Measurements from ENCODE around the gene ACAP3. TPM values are rescaled to one million over a fixed set of nuclear protein-coding genes. Genes with fewer than 3 reads are reported as not detected.

ACAP3 gene
- total RNA-seq, 2 experiments from 2014 or later = 17.5 to 24.3 TPM

DNA sequence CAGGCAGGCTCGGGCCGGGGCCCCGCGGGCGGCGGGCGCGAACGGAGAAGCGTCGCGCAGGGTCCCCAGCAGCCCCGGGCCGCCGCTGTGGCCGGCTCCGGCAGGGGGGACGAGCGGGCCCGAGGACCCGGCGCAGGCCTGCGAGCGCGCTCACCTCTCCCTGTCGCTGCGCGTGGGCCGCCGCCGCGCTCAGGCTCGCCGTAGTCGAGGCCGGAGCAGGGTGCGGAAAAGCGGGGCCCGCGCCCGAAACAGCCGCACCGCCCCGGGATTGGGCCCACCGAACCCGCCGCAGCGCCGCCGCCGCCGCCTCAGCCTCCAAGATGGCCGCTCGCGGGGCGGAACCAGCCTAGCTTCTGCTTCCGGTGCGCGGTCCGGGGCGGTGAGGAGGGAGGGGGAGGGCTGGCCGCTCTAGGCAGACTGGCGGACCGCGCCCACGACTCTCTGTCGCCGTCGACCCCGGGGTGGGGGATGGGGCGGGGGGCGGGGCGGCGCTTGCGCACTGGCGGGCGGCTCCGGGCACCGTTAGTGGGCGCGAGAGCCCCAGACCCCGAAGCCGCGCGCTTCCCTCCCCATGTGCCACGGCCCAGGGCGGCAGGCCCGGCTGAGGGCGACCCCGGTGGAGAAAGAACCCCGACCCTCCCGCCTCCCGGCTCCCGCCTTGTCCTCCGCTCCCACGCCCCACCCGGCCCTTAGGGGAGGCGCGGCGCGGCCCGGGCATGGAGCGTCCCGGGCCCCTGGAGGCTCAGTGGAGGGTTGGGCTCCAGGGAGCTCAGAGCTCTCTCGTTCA lies 34.0 kb downstream of the ACAP3 start, which contains the start of gene UBE2J2:
UBE2J2 (minus strand) TSS at position 343 of the 787 bp plus-strand sequence. CDS start 5,862 bp downstream, outside the sequence.
- CTCF ChIA-PET = interaction anchor here (1.0 to 1.4 kb wide), 2 partner anchors 9 to 26 kb away, joined by 3 read pairs; no protein-coding TSS in a partner anchor
- Mint-ChIP-seq H3K4me1 (peaks cover 36% of the 10 kb centered on the region), H3K27ac (peak within 1 kb of the TSS; percentile 83), H3K9me3 (ENCODE audit: low read depth) (no peaks in the 10 kb centered on the region), H3K27me3 (no peaks in the 10 kb centered on the region), H3K36me3 (ENCODE audit: low read depth) (peaks cover 30% of the 10 kb centered on the region), H3K4me3 (peak within 1 kb of the TSS; percentile 85)
- POLR2A ChIA-PET = interaction anchor here (1.0 kb wide), 1 partner anchor 159 kb away, joined by 3 read pairs; no protein-coding TSS in a partner anchor
- intact Hi-C loops (cut with DNase I, micrococcal nuclease) = loop anchor here (1.0 to 10.0 kb wide), 15 partner anchors 34 to 341 kb away; partner anchors contain the start of genes PUSL1 (in 2 of the 2), ACAP3 (in 1 of the 2), ATAD3A (in 1 of the 2) and ATAD3B (in 1 of the 2)
- ATAC-seq = peak; percentile 94
- DNase-seq = peak; percentile 97

DNA sequence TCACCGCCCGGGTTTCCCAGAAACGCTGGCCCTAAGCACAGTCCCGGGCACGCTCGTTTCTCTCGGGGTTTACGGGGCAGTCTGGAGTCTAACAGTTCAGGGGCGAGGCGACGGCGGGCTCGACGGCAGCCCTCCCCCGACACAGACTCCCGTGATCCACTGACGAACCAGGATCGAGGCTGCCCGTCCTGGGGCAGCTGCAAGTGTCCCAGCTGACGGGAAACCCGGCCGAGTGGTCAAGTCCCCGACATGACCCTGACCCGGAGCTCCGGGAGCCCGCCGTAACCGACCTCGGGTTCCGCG lies 34.6 kb downstream of the ACAP3 start:
- intact Hi-C loops (cut with DNase I, micrococcal nuclease) = loop anchor here (1.0 to 10.0 kb wide), 15 partner anchors 34 to 342 kb away; partner anchors contain the start of genes PUSL1 (in 2 of the 2), ACAP3 (in 1 of the 2), ATAD3A (in 1 of the 2) and ATAD3B (in 1 of the 2)
- CTCF ChIA-PET = interaction anchor here (1.0 to 1.4 kb wide), 2 partner anchors 10 to 27 kb away, joined by 3 read pairs; no protein-coding TSS in a partner anchor
- DNase-seq (no peak), ATAC-seq (no peak)
- H3K36me3 Mint-ChIP-seq (ENCODE audit: low read depth) = peaks cover 33% of the 10 kb centered on the region
- no peaks in the 10 kb centered on the region for H3K9me3 Mint-ChIP-seq (ENCODE audit: low read depth)
- no peaks in the 10 kb centered on the region for H3K27me3 Mint-ChIP-seq
- peak overlapping the region; percentile 83 for H3K27ac Mint-ChIP-seq
- POLR2A ChIA-PET = interaction anchor here (1.0 kb wide), 1 partner anchor 159 kb away, joined by 3 read pairs; no protein-coding TSS in a partner anchor
- H3K4me1 Mint-ChIP-seq = peaks cover 36% of the 10 kb centered on the region
- peak overlapping the region; percentile 85 for H3K4me3 Mint-ChIP-seq

DNA sequence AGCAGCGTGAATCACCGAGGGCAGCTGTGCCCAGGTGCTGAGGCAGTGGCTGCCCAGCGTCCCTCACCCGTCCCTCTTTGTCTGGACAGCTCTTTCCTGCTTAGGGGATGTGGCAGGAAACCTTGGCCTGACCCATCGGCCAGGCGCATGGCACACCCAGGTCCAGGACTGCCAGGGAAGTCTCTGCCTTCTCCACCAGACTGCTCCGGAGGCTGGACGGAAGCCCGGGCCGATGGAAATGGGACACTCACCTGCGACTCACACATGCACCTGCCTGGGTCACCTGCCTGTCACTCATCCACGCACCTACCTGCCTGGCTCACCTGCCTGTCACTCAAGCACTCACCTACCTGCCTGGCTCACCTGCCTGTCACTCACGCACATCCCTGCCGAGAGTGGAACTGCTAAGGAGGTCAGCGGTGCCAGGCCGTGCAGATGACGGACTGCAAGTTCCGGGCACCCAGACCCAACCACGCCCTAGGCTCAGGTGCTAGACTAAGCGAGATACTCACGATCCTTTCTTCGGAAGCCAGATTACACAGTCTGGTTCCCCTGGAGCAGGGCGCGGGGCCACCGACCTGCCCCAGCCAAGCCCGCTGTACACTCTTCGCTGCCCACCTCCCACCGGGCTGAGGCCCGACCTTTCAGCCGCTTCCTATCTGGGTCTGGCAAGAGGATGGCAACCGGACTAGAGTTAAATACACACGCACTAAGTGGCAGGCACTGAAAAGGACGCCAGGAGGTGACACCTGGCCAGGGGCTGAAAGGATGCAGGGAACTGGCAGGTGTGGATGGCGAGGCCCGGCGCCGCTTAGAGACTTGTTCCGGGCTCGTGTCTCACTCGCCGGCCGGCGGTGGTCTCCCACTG lies 35.2 kb downstream of the ACAP3 start:
- ChIA-PET POLR2A (interaction anchor here (1.0 kb wide), 1 partner anchor 158 kb away, joined by 3 read pairs; no protein-coding TSS in a partner anchor), CTCF (interaction anchor here (1.0 kb wide), 1 partner anchor 150 kb away, joined by 3 read pairs; no protein-coding TSS in a partner anchor)
- no peaks in the 10 kb centered on the region for H3K9me3 Mint-ChIP-seq (ENCODE audit: low read depth)
- H3K36me3 Mint-ChIP-seq (ENCODE audit: low read depth) = peaks cover 34% of the 10 kb centered on the region
- ATAC-seq (no peak), DNase-seq (peak; percentile 36)
- peak overlapping the region; percentile 85 for H3K4me3 Mint-ChIP-seq
- intact Hi-C loops (cut with DNase I, micrococcal nuclease) = loop anchor here (1.0 to 10.0 kb wide), 15 partner anchors 35 to 342 kb away; partner anchors contain the start of genes PUSL1 (in 2 of the 2), ACAP3 (in 1 of the 2), ATAD3A (in 1 of the 2) and ATAD3B (in 1 of the 2)
- peaks cover 36% of the 10 kb centered on the region for H3K4me1 Mint-ChIP-seq
- peak overlapping the region; percentile 83 for H3K27ac Mint-ChIP-seq
- no peaks in the 10 kb centered on the region for H3K27me3 Mint-ChIP-seq

DNA sequence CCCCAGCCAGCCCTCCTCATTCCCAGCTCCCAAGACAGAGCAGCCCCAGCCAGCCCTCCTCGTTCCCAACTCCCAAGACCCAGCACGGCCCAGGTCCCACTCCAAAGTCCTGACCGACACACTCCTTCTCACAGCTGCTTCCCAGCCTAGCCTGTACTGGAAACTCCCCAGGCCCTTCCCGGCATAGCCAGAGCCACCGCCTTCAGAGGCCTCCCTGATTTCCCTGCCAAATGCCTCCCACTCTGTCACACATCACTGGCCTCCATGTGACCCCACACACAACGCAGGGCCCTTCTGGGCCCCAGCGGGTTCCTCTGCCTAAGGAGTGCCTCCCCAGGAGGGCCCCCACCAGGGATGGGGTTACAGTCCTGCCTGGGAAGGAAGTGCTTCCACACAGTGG lies 36.9 kb downstream of the ACAP3 start:
- H3K36me3 Mint-ChIP-seq (ENCODE audit: low read depth) = peaks cover 37% of the 10 kb centered on the region
- CTCF ChIA-PET = no interaction called here
- intact Hi-C loops (cut with DNase I, micrococcal nuclease) = loop anchor here (5.0 to 10.0 kb wide), 4 partner anchors 36 to 344 kb away; partner anchors contain the start of genes ACAP3 (in 1 of the 2), ATAD3A (in 1 of the 2), MIB2 (in 1 of the 2) and PUSL1 (in 1 of the 2)
- H3K9me3 Mint-ChIP-seq (ENCODE audit: low read depth) = no peaks in the 10 kb centered on the region
- no peaks in the 10 kb centered on the region for H3K27me3 Mint-ChIP-seq
- H3K4me3 Mint-ChIP-seq = peak overlapping the region; percentile 85
- ATAC-seq (no peak), DNase-seq (no peak)
- H3K27ac Mint-ChIP-seq = peak overlapping the region; percentile 26
- POLR2A ChIA-PET = interaction anchor here (0.6 kb wide), 1 partner anchor 106 kb away, joined by 3 read pairs; no protein-coding TSS in a partner anchor
- peaks cover 35% of the 10 kb centered on the region for H3K4me1 Mint-ChIP-seq

DNA sequence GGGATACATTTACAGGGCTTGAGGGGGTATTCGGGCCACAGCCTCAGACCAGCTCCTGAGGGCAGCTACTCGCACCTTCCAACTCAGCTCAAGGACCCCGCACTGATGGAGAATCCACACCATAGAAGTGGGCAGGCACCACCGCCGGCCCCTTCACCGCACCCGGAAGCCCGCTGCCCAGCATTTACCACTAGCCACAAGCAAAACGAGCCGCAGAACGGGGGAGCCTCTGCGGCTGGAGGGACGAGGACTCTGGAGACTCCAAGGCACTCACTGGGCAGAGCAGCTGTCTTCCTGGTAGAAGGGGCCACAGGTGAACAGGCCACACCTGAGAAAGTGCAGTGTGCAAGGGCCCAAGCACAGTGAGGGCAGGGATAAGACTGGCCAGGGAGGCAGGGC lies 39.4 kb downstream of the ACAP3 start:
- H3K27ac Mint-ChIP-seq = no peak overlapping the region
- peaks cover 32% of the 10 kb centered on the region for H3K4me1 Mint-ChIP-seq
- no peaks in the 10 kb centered on the region for H3K9me3 Mint-ChIP-seq (ENCODE audit: low read depth)
- ATAC-seq = no peak
- DNase-seq = no peak
- ChIA-PET CTCF (no interaction called here), POLR2A (no interaction called here)
- intact Hi-C loops (cut with DNase I, micrococcal nuclease) = loop anchor here in 1 of 2 experiments (5.0 kb wide), 1 partner anchor 146 kb away; no protein-coding TSS in a partner anchor
- H3K4me3 Mint-ChIP-seq = no peak overlapping the region
- H3K27me3 Mint-ChIP-seq = no peaks in the 10 kb centered on the region
- peaks cover 49% of the 10 kb centered on the region for H3K36me3 Mint-ChIP-seq (ENCODE audit: low read depth)

DNA sequence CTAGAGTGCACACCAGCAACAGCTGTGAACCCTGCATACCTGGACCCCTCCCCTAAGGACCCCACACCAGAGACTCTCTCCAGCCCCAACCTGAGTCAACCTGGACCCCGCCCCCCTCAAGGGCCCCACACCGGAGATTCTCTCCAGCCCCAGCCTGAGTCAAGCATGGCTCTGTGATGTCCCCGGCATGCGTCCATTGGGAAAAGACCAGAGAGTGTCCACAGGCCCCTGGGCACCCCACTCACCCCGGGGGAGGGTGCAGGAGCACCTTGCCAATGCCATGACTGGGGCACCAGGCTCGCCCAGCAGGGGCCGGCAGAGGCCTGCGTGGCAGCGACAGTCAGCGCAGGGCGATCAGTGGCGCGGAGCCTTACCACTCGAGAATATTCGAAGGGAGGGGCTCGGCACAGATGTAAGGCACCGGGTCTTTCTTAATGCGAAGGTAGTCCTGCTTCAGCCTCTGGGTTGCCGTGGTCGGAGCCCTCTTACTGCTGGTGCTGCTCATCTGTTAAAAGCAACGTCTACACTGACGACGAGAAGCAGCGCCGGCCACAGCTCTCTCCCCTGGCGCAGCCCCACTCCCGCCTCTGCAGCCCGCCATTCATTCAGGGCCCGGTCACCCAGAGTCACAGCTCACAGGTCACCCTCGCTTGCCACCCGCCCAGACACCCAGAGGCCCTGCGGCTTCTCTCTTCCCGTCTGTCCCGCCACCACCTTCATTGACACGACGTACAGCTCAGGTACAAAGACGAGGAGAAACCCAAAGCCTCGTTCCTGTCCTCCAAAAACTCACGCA lies 40.0 kb downstream of the ACAP3 start:
- ATAC-seq (no peak), DNase-seq (no peak)
- Mint-ChIP-seq H3K4me1 (peaks cover 30% of the 10 kb centered on the region), H3K9me3 (ENCODE audit: low read depth) (no peaks in the 10 kb centered on the region), H3K27me3 (no peaks in the 10 kb centered on the region), H3K36me3 (ENCODE audit: low read depth) (peaks cover 47% of the 10 kb centered on the region), H3K4me3 (no peak overlapping the region), H3K27ac (no peak overlapping the region)
- ChIA-PET POLR2A (no interaction called here), CTCF (no interaction called here)
- intact Hi-C loops (cut with DNase I, micrococcal nuclease) = loop anchor here in 1 of 2 experiments (5.0 kb wide), 1 partner anchor 145 kb away; no protein-coding TSS in a partner anchor

DNA sequence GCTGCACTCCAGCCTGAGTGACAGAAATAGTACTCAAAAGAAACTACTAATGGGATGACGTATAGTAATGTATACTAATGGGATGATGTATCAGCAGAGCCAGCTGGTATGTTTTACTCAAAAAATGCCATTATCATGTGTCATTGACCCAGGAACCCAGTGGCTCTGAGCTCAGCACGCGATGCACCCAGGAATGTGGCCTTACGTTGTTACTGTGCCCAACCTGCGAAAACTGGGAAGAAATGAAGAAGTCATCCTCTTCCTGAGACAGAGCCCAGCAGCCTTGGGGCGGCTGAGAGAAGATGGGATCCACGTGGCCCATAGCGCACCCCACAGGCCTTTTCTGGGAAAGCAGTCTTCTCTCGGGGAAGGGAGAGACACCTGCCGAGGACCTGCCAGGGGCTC lies 42.9 kb downstream of the ACAP3 start:
- Mint-ChIP-seq H3K9me3 (ENCODE audit: low read depth) (no peaks in the 10 kb centered on the region), H3K36me3 (ENCODE audit: low read depth) (peaks cover 44% of the 10 kb centered on the region), H3K4me1 (peaks cover 3% of the 10 kb centered on the region), H3K27me3 (no peaks in the 10 kb centered on the region), H3K4me3 (no peak overlapping the region), H3K27ac (no peak overlapping the region)
- intact Hi-C loops (cut with DNase I, micrococcal nuclease) = loop anchor here in 1 of 2 experiments (5.0 kb wide), 1 partner anchor 143 kb away; no protein-coding TSS in a partner anchor
- CTCF ChIA-PET = interaction anchor here (0.6 to 1.9 kb wide), 3 partner anchors 14 to 147 kb away, joined by 3 to 7 read pairs (median 3); no protein-coding TSS in a partner anchor
- POLR2A ChIA-PET = no interaction called here
- DNase-seq = peak; percentile 47
- ATAC-seq = no peak

DNA sequence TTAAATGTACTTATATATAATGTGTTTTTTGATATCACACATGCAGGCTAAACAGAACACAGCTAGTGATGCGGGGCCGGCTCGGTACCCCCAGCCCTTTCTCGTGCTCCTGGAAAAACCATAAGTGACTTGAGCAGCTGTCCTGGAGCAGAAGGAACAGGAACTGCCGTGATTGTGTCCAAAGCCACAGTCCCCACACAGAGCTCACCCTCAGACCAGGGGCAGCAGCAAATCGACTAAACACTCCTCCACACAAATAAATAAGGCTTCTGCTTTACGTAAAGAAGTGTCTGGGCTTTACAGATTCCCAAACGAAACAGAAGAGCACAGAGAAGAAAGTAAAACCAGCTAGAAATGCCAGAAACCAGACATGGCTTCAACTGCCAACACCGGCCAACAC lies 43.7 kb downstream of the ACAP3 start:
- ATAC-seq = no peak
- ChIA-PET CTCF (interaction anchor here (1.3 to 1.9 kb wide), 2 partner anchors 14 to 141 kb away, joined by 3 to 7 read pairs; no protein-coding TSS in a partner anchor), POLR2A (no interaction called here)
- no peak overlapping the region for H3K4me3 Mint-ChIP-seq
- intact Hi-C loops (cut with DNase I, micrococcal nuclease) = no loop called here
- peaks cover 47% of the 10 kb centered on the region for H3K36me3 Mint-ChIP-seq (ENCODE audit: low read depth)
- no peaks in the 10 kb centered on the region for H3K4me1 Mint-ChIP-seq
- no peaks in the 10 kb centered on the region for H3K9me3 Mint-ChIP-seq (ENCODE audit: low read depth)
- H3K27me3 Mint-ChIP-seq = no peaks in the 10 kb centered on the region
- no peak overlapping the region for H3K27ac Mint-ChIP-seq
- DNase-seq = no peak

DNA sequence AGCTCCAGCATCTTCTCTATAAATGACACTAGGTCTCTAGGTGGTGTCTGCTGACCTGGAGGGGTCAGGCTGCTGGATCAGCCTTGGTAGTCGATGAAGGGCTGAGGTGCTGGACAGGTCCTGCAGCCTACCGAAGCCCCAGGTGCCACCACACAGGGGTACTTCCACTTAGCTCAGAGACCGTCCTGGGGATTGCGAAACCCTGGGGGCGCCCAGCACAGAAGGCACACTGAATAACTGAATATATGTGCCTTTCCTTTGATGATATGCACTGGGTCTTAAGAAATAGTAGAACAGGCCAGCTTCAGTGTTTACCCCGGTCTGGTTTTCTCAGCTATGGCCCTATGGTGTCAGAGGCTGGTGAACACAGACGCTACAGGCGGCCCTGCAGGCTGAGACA lies 45.0 kb downstream of the ACAP3 start:
- ChIA-PET POLR2A (no interaction called here), CTCF (no interaction called here)
- Mint-ChIP-seq H3K4me1 (no peaks in the 10 kb centered on the region), H3K9me3 (ENCODE audit: low read depth) (no peaks in the 10 kb centered on the region), H3K36me3 (ENCODE audit: low read depth) (peaks cover 48% of the 10 kb centered on the region), H3K27ac (no peak overlapping the region), H3K4me3 (no peak overlapping the region), H3K27me3 (no peaks in the 10 kb centered on the region)
- ATAC-seq = no peak
- DNase-seq = no peak
- intact Hi-C loops (cut with DNase I, micrococcal nuclease) = no loop called here

DNA sequence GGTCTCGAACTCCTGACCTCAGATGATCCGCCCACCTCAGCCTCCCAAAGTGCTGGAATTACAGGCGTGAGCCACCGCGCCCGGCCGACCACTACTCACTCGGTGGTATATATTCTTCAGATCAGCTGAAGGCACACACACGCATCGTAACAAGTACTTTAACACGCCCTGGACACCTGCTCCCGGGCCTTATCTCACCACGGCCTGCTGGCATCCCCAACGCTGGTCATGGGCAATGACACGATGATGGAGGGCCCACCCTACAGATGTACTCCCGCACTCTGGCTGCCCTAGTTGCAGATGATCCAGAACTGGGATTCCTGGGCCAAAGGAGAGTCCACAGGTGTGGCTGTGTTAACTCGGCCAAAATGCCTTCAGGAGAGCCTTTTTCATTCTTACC lies 45.7 kb downstream of the ACAP3 start:
- H3K4me3 Mint-ChIP-seq = no peak overlapping the region
- CTCF ChIA-PET = no interaction called here
- no peaks in the 10 kb centered on the region for H3K4me1 Mint-ChIP-seq
- intact Hi-C loops (cut with DNase I, micrococcal nuclease) = no loop called here
- H3K36me3 Mint-ChIP-seq (ENCODE audit: low read depth) = peaks cover 50% of the 10 kb centered on the region
- POLR2A ChIA-PET = no interaction called here
- ATAC-seq (no peak), DNase-seq (no peak)
- no peaks in the 10 kb centered on the region for H3K9me3 Mint-ChIP-seq (ENCODE audit: low read depth)
- no peaks in the 10 kb centered on the region for H3K27me3 Mint-ChIP-seq
- no peak overlapping the region for H3K27ac Mint-ChIP-seq

All from activated CD4-positive, alpha-beta T cell treated with anti-CD3 and anti-CD28 coated beads for 36 hours (primary cell).